GM23338 (cell line): Measurements from ENCODE around the gene INSRR. TPM values are rescaled to one million over a fixed set of nuclear protein-coding genes. Genes with fewer than 3 reads are reported as not detected.

Experiments
- ATAC-seq: fragments of 200-7000 bp; cut with Tn5 transposase; 3 replicates; pipeline ENCODE4 v1.9.1; 2020
- DNase-seq: peaks from one replicate; pipeline ENCODE4 v3.0.0-alpha.2; 2015; ENCODE audit warnings: low spot score
- H2AFZ ChIP-seq: fragments of 200-600 bp; sonication (generic); 2 replicates; pipeline ENCODE4 v1.8.0; 2016; ENCODE audit warnings: antibody characterized with exemption, mild to moderate bottlenecking, moderate library complexity
- H3F3A ChIP-seq: fragments of 200-600 bp; sonication (generic); replicated peaks from 2 replicates; pipeline ENCODE4 v1.8.0; 2017; ENCODE audit warnings: antibody characterized with exemption, mixed run types, low read depth
- H3K27ac ChIP-seq: fragments of 200-600 bp; sonication (generic); 2 replicates; pipeline ENCODE4 v1.6.1; 2016; ENCODE audit warnings: low read depth
- H3K27me3 ChIP-seq: fragments of 200-600 bp; sonication (generic); 2 replicates; pipeline ENCODE4 v1.8.0; 2016; ENCODE audit warnings: mild to moderate bottlenecking, mixed run types, moderate library complexity; ENCODE audit not compliant: insufficient read depth
- H3K36me3 ChIP-seq: fragments of 200-600 bp; sonication (generic); 2 replicates; pipeline ENCODE4 v1.8.0; 2016; ENCODE audit warnings: mild to moderate bottlenecking; ENCODE audit not compliant: insufficient read depth
- H3K4me1 ChIP-seq: fragments of 200-600 bp; sonication (generic); 2 replicates; pipeline ENCODE4 v1.8.0; 2016; ENCODE audit warnings: mild to moderate bottlenecking, moderate library complexity; ENCODE audit not compliant: insufficient read depth
- H3K4me2 ChIP-seq: fragments of 200-600 bp; sonication (generic); 2 replicates; pipeline ENCODE4 v1.7.1; 2017; ENCODE audit warnings: mixed run types
- H3K4me3 ChIP-seq: fragments of 200-600 bp; sonication (generic); 2 replicates; pipeline ENCODE4 v1.6.1; 2016; ENCODE audit warnings: mixed run types
- H3K79me2 ChIP-seq: fragments of 200-600 bp; sonication (generic); replicated peaks from 2 replicates; pipeline ENCODE4 v1.8.0; 2017; ENCODE audit warnings: mild to moderate bottlenecking; ENCODE audit not compliant: insufficient read depth
- H3K9me2 ChIP-seq: fragments of 200-600 bp; sonication (generic); 2 replicates; pipeline ENCODE4 v1.8.0; 2017; ENCODE audit not compliant: insufficient read depth
- H4K20me1 ChIP-seq: fragments of 200-600 bp; sonication (generic); replicated peaks from 2 replicates; pipeline ENCODE4 v1.8.0; 2017; ENCODE audit warnings: mild to moderate bottlenecking; ENCODE audit not compliant: insufficient read depth
- H3K27ac Mint-ChIP-seq: 2 replicates; pipeline ENCODE4 v1.8.0; 2020; ENCODE audit warnings: inconsistent platforms, mild to moderate bottlenecking, moderate library complexity, mixed read lengths
- H3K27me3 Mint-ChIP-seq: 3 replicates; pipeline ENCODE4 v1.8.0; 2022; ENCODE audit warnings: low read depth, mild to moderate bottlenecking, moderate library complexity, mixed read lengths, inconsistent platforms; ENCODE audit not compliant: insufficient read depth, poor library complexity
- H3K36me3 Mint-ChIP-seq: 3 replicates; pipeline ENCODE4 v1.8.0; 2021; ENCODE audit warnings: low read depth, mild to moderate bottlenecking, inconsistent platforms, moderate library complexity, mixed read lengths
- H3K4me1 Mint-ChIP-seq: 3 replicates; pipeline ENCODE4 v1.8.0; 2020; ENCODE audit warnings: mild to moderate bottlenecking, inconsistent platforms, mixed read lengths
- H3K4me3 Mint-ChIP-seq: 3 replicates; pipeline ENCODE4 v1.8.0; 2021; ENCODE audit warnings: moderate library complexity, mild to moderate bottlenecking, inconsistent platforms, mixed read lengths
- H3K9me3 Mint-ChIP-seq: 3 replicates; pipeline ENCODE4 v1.8.0; 2020; ENCODE audit warnings: moderate library complexity, mild to moderate bottlenecking, inconsistent platforms, mixed read lengths
- CREB1 ChIP-seq: fragments of 250-450 bp; sonication (Bioruptor Pico); IDR thresholded peaks from 2 replicates; pipeline ENCODE4 v1.5.0; 2020; ENCODE audit warnings: low read depth, mild to moderate bottlenecking, moderate library complexity
- EZH2 ChIP-seq: fragments of 200-600 bp; sonication (generic); IDR thresholded peaks from one replicate; pipeline ENCODE4 v1.8.0; 2017; ENCODE audit warnings: antibody characterized with exemption, mild to moderate bottlenecking, low read depth; ENCODE audit not compliant: unreplicated experiment
- JUNB ChIP-seq: IDR thresholded peaks from one replicate; pipeline ENCODE4 v1.6.1; 2016; ENCODE audit warnings: antibody characterized with exemption; ENCODE audit not compliant: unreplicated experiment
- NANOG ChIP-seq: IDR thresholded peaks from 2 replicates; pipeline ENCODE4 v1.6.1; 2016; ENCODE audit warnings: antibody characterized with exemption, borderline replicate concordance
- POLR2AphosphoS5 ChIP-seq: IDR thresholded peaks from 2 replicates; pipeline ENCODE4 v1.6.1; 2016; ENCODE audit warnings: antibody characterized with exemption, low read depth
- STAT1 ChIP-seq: IDR thresholded peaks from one replicate; pipeline ENCODE4 v1.6.1; 2016; ENCODE audit warnings: antibody characterized with exemption; ENCODE audit not compliant: unreplicated experiment
- ZNF331 ChIP-seq: fragments of 250-450 bp; sonication (Bioruptor Pico); IDR thresholded peaks from 2 replicates; pipeline ENCODE4 v1.5.0; 2020; ENCODE audit warnings: low read depth, mild to moderate bottlenecking, moderate library complexity
- ZNF462 ChIP-seq: fragments of 250-450 bp; sonication (Bioruptor Pico); IDR thresholded peaks from 2 replicates; pipeline ENCODE4 v1.5.0; 2020; ENCODE audit warnings: mild to moderate bottlenecking, moderate library complexity
- polyA plus RNA-seq: library from polyadenylated mRNA; unstranded; fragments of >200 nt; fragmentation: Nextera tagmentation; extraction: Ambion mirVana; gene quantifications from 2 replicates; pipeline ENCODE4 v1.2.1, GENCODE V29; 2016
- total RNA-seq: library from RNA; depleted of rRNA; stranded (reverse); fragments of >200 nt; shearing (Covaris generic); gene quantifications from 2 replicates; pipeline ENCODE4 v1.2.3, GENCODE V29; 2014
- TF ChIP-seq, protein P1 (sequence below), 2 experiments: fragments of 200-600 bp in 1 of 2; sonication (generic) in 1 of 2; conservative IDR thresholded peaks; 2 replicates each; pipeline versions ENCODE4 v1.5.1 to v1.6.1; 2016 to 2017; ENCODE audit warnings: antibody characterized with exemption in 2 of 2, low read depth in 2 of 2, mild to moderate bottlenecking in 2 of 2, moderate library complexity in 1 of 2

INSRR gene
- total and polyA plus RNA-seq, 2 experiments from 2014 or later, result not detected

DNA sequence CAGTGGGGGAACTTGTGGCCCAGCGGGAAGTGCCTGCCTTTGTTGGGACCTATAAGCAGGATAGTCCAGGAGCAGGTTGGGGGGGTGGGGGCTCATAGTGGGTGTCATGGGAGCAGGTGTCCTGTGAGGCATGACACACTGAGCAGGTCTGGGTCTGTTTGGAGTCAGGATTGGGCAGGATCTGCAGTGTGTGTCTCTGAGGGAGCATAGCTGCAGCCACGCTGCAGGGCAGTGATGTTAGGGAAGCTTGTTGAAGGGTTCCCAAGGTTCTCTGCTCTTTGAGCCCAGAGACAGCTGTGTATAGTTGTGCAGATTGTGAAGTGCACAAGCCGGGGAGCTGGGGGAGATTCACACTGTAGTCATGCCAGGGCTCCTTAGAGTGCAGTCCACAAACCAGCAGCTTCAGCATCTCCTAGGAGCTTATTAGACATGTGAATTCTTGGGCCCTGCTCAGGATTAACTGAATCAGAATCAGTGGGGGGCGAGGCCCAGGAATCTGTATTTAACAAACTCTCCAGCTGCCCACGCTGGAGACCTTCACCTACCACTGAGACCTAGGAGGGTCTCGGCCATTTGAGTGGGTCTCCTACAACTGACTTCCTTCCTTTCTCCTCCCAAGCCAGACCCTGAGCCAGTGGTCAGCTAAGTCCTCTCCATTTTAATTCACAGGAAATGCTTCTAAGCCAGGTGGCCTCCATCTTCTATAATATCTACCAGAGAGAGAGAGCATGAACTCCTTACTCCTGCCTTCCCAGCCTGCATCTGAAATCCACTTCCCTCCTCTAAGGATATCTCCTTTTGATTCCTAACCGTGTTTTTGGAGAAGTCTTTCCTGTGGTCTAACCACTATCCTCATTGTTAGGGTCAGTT, 11.1 kb downstream of the INSRR start:
- H3K4me3 Mint-ChIP-seq, result peak overlapping the region; percentile 66

More for the DNA sequence above, 11.1 kb downstream of the INSRR start:
- H3K4me2 ChIP-seq, result peak overlapping the region; percentile 81
- TF ChIP-seq CREB1 (no peak), POLR2AphosphoS5 (no peak), ZNF331 (CRISPR knock-in tag) (no peak), STAT1 (no peak), NANOG (no peak), EZH2 (no peak), ZNF462 (CRISPR knock-in tag) (no peak), JUNB (no peak)
- TF ChIP-seq, protein P1, sequence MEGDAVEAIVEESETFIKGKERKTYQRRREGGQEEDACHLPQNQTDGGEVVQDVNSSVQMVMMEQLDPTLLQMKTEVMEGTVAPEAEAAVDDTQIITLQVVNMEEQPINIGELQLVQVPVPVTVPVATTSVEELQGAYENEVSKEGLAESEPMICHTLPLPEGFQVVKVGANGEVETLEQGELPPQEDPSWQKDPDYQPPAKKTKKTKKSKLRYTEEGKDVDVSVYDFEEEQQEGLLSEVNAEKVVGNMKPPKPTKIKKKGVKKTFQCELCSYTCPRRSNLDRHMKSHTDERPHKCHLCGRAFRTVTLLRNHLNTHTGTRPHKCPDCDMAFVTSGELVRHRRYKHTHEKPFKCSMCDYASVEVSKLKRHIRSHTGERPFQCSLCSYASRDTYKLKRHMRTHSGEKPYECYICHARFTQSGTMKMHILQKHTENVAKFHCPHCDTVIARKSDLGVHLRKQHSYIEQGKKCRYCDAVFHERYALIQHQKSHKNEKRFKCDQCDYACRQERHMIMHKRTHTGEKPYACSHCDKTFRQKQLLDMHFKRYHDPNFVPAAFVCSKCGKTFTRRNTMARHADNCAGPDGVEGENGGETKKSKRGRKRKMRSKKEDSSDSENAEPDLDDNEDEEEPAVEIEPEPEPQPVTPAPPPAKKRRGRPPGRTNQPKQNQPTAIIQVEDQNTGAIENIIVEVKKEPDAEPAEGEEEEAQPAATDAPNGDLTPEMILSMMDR (conservative IDR thresholded peaks at IDR 0.05; ENCODE audit: low read depth in 2 of 2), result no peak
- H3K9me2 ChIP-seq, result no peaks in the 10 kb centered on the region
- peak overlapping the region; percentile 96 for H2AFZ ChIP-seq
- ATAC-seq, result no peak
- no peaks in the 10 kb centered on the region for H3K36me3 ChIP-seq
- H3F3A ChIP-seq, result no peaks in the 10 kb centered on the region
- H3K27me3 ChIP-seq, result peaks cover 99% of the 10 kb centered on the region
- Mint-ChIP-seq H3K36me3 (no peaks in the 10 kb centered on the region), H3K4me1 (peaks cover 16% of the 10 kb centered on the region), H3K9me3 (no peaks in the 10 kb centered on the region), H3K27ac (no peak overlapping the region), H3K27me3 (peaks cover 88% of the 10 kb centered on the region)
- peak overlapping the region; percentile 63 for H3K4me3 ChIP-seq
- H4K20me1 ChIP-seq, result no peaks in the 10 kb centered on the region; the same call in 1 of the 2 replicates
- no peaks in the 10 kb centered on the region for H3K79me2 ChIP-seq
- peaks cover 12% of the 10 kb centered on the region for H3K4me1 ChIP-seq
- no peak for DNase-seq
- no peak overlapping the region for H3K27ac ChIP-seq
